Measurements from ENCODE around the gene NFATC3. TPM values are rescaled to one million over a fixed set of nuclear protein-coding genes. Genes with fewer than 3 reads are reported as not detected.

The NFATC3 gene
- total and polyA plus RNA-seq, 2 experiments from 2014 or later = 13.1 to 35.9 TPM

DNA sequence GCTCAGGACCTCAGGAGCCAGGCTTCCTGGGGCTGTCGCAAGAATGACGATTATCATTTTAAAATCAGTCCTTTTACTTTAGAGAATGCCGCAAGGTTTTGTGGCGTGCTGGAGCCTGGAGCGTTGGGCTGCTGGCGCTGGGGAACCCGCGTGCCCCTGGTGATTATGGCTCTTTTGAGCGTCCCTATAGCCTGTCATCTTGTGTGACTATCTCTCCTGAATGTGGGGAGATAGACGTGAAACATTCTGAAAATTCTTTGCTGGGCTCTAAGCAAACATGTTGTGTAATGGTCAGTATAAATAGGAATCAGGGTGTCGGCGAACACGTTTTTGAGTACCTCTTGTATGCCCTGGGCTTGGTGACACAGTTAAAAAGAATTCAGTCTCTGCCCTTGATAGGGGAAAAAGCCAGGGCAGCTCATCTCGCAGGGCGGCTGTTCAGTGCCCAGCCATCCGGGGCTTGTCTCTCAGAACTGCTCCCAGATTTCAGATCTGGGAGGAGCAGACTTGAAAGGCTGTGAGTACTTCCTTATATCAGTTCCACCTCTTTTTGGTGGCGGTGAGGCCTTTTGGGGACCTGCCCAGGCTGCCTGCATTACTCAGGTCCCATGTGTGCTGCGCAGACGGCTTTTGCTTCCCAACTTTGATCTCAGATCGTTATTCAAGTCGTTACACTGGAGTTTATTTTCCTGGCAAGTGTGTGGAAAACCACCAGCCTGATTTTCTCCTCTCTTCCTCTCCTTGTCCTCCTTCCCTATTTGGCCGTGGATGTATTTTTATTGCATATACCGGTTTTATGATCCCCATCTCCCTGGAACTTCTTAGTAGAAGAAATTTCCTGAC, 180.1 kb downstream of the NFATC3 start:
- peak overlapping the region; percentile 98 for H2AFZ ChIP-seq
- peak overlapping the region; percentile 97 for H3K4me2 ChIP-seq
- TF ChIP-seq EZH2 (IDR thresholded peaks at IDR 0.05; ENCODE audit: borderline replicate concordance) (no peak), EZH2phosphoT487 (IDR thresholded peaks at IDR 0.05; ENCODE audit: low read depth, severe bottlenecking, unreplicated experiment) (no peak)
- TF ChIP-seq, protein P1, sequence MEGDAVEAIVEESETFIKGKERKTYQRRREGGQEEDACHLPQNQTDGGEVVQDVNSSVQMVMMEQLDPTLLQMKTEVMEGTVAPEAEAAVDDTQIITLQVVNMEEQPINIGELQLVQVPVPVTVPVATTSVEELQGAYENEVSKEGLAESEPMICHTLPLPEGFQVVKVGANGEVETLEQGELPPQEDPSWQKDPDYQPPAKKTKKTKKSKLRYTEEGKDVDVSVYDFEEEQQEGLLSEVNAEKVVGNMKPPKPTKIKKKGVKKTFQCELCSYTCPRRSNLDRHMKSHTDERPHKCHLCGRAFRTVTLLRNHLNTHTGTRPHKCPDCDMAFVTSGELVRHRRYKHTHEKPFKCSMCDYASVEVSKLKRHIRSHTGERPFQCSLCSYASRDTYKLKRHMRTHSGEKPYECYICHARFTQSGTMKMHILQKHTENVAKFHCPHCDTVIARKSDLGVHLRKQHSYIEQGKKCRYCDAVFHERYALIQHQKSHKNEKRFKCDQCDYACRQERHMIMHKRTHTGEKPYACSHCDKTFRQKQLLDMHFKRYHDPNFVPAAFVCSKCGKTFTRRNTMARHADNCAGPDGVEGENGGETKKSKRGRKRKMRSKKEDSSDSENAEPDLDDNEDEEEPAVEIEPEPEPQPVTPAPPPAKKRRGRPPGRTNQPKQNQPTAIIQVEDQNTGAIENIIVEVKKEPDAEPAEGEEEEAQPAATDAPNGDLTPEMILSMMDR (IDR thresholded peaks at IDR 0.05; ENCODE audit: poor library complexity) = no peak
- WGBS (ENCODE audit: low lambda C conversion rate, missing lambda C conversion rate) = 8% methylated on average over 23 of the region's 23 CpGs
- H3K9me3 ChIP-seq (ENCODE audit: low read depth) = no peaks in the 10 kb centered on the region
- H3K79me2 ChIP-seq = peaks cover 51% of the 10 kb centered on the region
- peak; percentile 73 for DNase-seq (ENCODE audit: low spot score)
- peaks cover 20% of the 10 kb centered on the region for H3K4me1 ChIP-seq (ENCODE audit: insufficient read depth)
- no peaks in the 10 kb centered on the region for H3K27me3 ChIP-seq
- H3K9me2 ChIP-seq (replicated peaks; ENCODE audit: insufficient read depth) = no peaks in the 10 kb centered on the region
- no peaks in the 10 kb centered on the region for H4K20me1 ChIP-seq (ENCODE audit: insufficient read depth, poor library complexity, severe bottlenecking)
- no peaks in the 10 kb centered on the region for H3K36me3 ChIP-seq (replicated peaks; ENCODE audit: insufficient read depth, low read depth)
- H3K4me3 ChIP-seq = peak overlapping the region; percentile 84
- H3K27ac ChIP-seq = peak overlapping the region; percentile 96

DNA sequence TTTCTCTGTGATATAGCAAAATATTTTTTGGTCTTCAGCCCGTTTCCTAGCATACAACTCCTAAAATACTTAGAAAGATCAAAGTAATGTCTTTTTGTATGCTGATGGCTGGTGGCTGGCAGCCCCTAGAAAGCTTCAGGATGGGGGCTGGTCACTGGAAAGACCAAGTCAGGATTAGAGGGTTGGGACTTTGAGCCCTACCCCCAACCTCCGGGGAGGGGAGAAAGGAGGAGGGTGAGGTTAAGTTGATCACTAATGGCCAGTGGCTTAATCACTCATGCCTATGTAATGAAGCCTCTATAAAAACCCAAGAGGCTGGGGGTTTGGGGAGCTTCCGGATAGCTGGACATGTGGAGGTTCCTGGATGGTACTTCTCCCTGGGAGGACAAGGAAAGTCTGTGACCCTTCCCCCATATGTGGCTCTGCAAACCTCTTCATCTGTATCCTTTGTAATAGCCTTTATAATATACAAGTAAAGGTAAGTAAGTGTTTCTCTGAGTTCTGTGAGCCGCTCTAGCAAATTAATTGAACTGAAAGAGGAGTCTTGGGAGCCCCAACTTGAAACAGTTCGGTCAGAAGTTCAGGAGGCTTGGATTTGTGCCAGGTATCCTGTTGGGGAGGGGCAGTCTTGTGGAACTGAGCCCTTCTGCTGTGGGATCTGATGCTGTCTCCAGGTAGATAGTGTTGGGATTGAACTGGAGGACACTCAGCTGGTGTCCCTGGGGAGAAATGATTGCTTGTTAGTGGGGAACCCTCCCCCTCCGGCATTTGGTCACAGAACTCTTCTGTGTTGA, 182.6 kb downstream of the NFATC3 start:
- H3K4me1 ChIP-seq (ENCODE audit: insufficient read depth) = peaks cover 20% of the 10 kb centered on the region
- WGBS (ENCODE audit: low lambda C conversion rate, missing lambda C conversion rate) = 56% methylated on average over 6 of the region's 6 CpGs
- TF ChIP-seq EZH2phosphoT487 (IDR thresholded peaks at IDR 0.05; ENCODE audit: low read depth, severe bottlenecking, unreplicated experiment) (no peak), EZH2 (IDR thresholded peaks at IDR 0.05; ENCODE audit: borderline replicate concordance) (no peak)
- TF ChIP-seq, protein P1 (IDR thresholded peaks at IDR 0.05; ENCODE audit: poor library complexity) = no peak
- H3K36me3 ChIP-seq (replicated peaks; ENCODE audit: insufficient read depth, low read depth) = no peaks in the 10 kb centered on the region
- no peak overlapping the region for H3K4me3 ChIP-seq
- no peaks in the 10 kb centered on the region for H3K27me3 ChIP-seq
- H3K27ac ChIP-seq = no peak overlapping the region
- no peaks in the 10 kb centered on the region for H3K9me3 ChIP-seq (ENCODE audit: low read depth)
- H3K4me2 ChIP-seq = peak overlapping the region; percentile 36
- no peaks in the 10 kb centered on the region for H3K9me2 ChIP-seq (replicated peaks; ENCODE audit: insufficient read depth)
- no peak for DNase-seq (ENCODE audit: low spot score)
- H4K20me1 ChIP-seq (ENCODE audit: insufficient read depth, poor library complexity, severe bottlenecking) = no peaks in the 10 kb centered on the region
- peaks cover 76% of the 10 kb centered on the region for H3K79me2 ChIP-seq
- no peak overlapping the region for H2AFZ ChIP-seq

DNA sequence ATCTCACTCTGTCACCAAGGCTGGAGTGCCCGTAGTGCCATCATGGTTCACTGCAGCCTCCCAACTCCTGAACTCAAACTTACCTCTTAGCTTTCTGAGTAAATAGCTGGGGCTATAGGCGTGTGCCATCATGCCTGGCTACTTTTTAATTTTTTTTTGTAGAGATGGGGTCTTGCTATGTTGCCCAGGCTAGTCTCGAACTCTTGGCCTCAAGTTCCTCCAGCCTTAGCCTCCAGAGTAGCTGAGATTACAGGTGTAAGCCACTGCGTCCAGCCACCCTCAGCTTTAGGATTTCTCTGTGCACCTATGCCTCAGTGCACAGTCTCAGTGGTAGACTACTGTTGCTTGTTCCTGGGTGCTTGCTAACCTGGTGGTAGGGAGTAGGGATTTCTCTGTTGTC, 184.6 kb downstream of the NFATC3 start:
- no peaks in the 10 kb centered on the region for H4K20me1 ChIP-seq (ENCODE audit: insufficient read depth, poor library complexity, severe bottlenecking)

More for the DNA sequence above, 184.6 kb downstream of the NFATC3 start:
- TF ChIP-seq, protein P1 (IDR thresholded peaks at IDR 0.05; ENCODE audit: poor library complexity) = no peak
- no peak for TF ChIP-seq EZH2 (IDR thresholded peaks at IDR 0.05; ENCODE audit: borderline replicate concordance)
- TF ChIP-seq EZH2phosphoT487 (IDR thresholded peaks at IDR 0.05; ENCODE audit: low read depth, severe bottlenecking, unreplicated experiment) = no peak
- H3K4me1 ChIP-seq (ENCODE audit: insufficient read depth) = peaks cover 20% of the 10 kb centered on the region
- H3K36me3 ChIP-seq (replicated peaks; ENCODE audit: insufficient read depth, low read depth) = no peaks in the 10 kb centered on the region
- 94% methylated on average over 4 of the region's 4 CpGs for WGBS (ENCODE audit: low lambda C conversion rate, missing lambda C conversion rate)
- H2AFZ ChIP-seq = no peak overlapping the region
- DNase-seq (ENCODE audit: low spot score) = no peak
- H3K27ac ChIP-seq = no peak overlapping the region
- no peaks in the 10 kb centered on the region for H3K9me2 ChIP-seq (replicated peaks; ENCODE audit: insufficient read depth)
- peaks cover 89% of the 10 kb centered on the region for H3K79me2 ChIP-seq
- H3K9me3 ChIP-seq (ENCODE audit: low read depth) = no peaks in the 10 kb centered on the region
- H3K4me3 ChIP-seq = no peak overlapping the region
- no peak overlapping the region for H3K4me2 ChIP-seq
- H3K27me3 ChIP-seq = no peaks in the 10 kb centered on the region
